SH-SY5Y (cell line): ENCODE measurements around the gene TRIM38.

Source experiments
- GATA2 ChIP-seq: IDR thresholded peaks from 2 replicates; pipeline ENCODE4 v1.6.1; 2011; ENCODE audit warnings: mild to moderate bottlenecking, low read depth, low read length
- GATA3 ChIP-seq: IDR thresholded peaks from 2 replicates; pipeline ENCODE4 v1.6.1; 2011; ENCODE audit warnings: low read depth, mild to moderate bottlenecking, low read length, moderate library complexity

Gene TRIM38

GRCh38 chr6:25952535-25952934 is 10.1 kb upstream of the TRIM38 start:
- TF ChIP-seq GATA3 (no peak), GATA2 (no peak)

GRCh38 chr6:25953733-25954132 is 8.9 kb upstream of the TRIM38 start:
- TF ChIP-seq GATA2 (no peak), GATA3 (no peak)

GRCh38 chr6:25954756-25955155 is 7.8 kb upstream of the TRIM38 start:
- TF ChIP-seq GATA2 (no peak), GATA3 (no peak)

GRCh38 chr6:25956226-25956625 is 6.4 kb upstream of the TRIM38 start:
- TF ChIP-seq GATA3 (no peak), GATA2 (no peak)

GRCh38 chr6:25958700-25959162 is 3.9 kb upstream of the TRIM38 start:
- TF ChIP-seq GATA2, result no peak
- TF ChIP-seq GATA3, result no peak

GRCh38 chr6:25959890-25960536 is 2.6 kb upstream of the TRIM38 start:
- no peak for TF ChIP-seq GATA2
- no peak for TF ChIP-seq GATA3

- TF ChIP-seq GATA2, result no peak
- no peak for TF ChIP-seq GATA3
Observed at GRCh38 chr6:25960734-25961133, 1.9 kb upstream of the TRIM38 start.

- no peak for TF ChIP-seq GATA2
- no peak for TF ChIP-seq GATA3
Observed at GRCh38 chr6:25961619-25962148, 918 bp upstream of the TRIM38 start.

- TF ChIP-seq GATA2, result no peak
- no peak for TF ChIP-seq GATA3
Observed at GRCh38 chr6:25963426-25964123, 973 bp downstream of the TRIM38 start.

GRCh38 chr6:25965058-25965457 is 2.5 kb downstream of the TRIM38 start:
- TF ChIP-seq GATA2 (no peak), GATA3 (no peak)

- TF ChIP-seq GATA3 (no peak), GATA2 (no peak)
Observed at GRCh38 chr6:25966711-25967110, 4.1 kb downstream of the TRIM38 start.

- TF ChIP-seq GATA3 (no peak), GATA2 (no peak)
Observed at GRCh38 chr6:25968769-25969168, 6.2 kb downstream of the TRIM38 start.

- TF ChIP-seq GATA2 (no peak), GATA3 (no peak)
Observed at GRCh38 chr6:25971187-25971821, 8.7 kb downstream of the TRIM38 start.

- no peak for TF ChIP-seq GATA3
- no peak for TF ChIP-seq GATA2
Observed at GRCh38 chr6:25972128-25972527, 9.5 kb downstream of the TRIM38 start.
